ENCODE data around the gene RMDN2.
"Not testable (repeated sequence)": the region's sequence is repeated elsewhere in the genome, so short reads cannot be mapped to it uniquely, and the experiment has no call there.

The RMDN2 gene

DNA sequence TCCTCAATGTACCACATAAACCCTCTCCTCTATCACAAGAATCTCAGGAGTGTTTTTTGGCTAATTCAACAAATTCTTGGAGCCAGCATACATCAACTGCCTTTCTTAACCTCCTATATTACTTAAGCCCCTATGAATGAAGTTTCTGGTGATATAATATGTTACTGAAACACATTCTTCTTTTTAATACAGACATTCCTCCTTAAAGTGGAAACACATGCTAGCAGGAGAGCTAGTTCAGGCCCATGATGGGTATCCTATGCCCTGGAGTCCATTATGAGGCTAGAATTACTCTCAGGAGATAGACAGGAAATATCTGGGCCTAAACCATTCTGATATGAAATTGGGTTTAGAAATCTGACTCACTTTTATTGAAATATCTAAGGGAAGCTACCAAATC lies 26.6 kb upstream of the RMDN2 start:
- DNase-seq, result no peak

DNA sequence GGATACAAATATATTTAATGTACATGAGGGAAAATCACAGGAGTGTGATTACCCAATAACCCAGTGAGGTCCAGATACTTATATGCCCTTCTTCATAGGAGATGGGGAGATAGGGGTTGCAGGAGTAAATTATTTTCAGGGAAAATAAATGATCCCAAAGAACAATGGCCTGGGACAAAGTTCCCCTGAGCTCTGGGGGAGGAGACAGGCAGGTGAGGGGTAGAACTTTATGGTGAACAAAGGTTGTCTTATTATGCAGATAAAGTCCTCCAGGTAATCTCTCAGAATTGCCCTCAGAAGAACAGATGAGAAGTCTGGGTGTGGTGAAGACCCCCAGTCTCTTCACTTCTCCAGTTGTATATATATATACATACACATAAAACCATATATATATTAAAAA lies 22.1 kb upstream of the RMDN2 start:
- no peak for DNase-seq

GRCh38 chr2:37904425-37904824 lies 20.7 kb upstream of the RMDN2 start:
- DNase-seq, result no peak

DNA sequence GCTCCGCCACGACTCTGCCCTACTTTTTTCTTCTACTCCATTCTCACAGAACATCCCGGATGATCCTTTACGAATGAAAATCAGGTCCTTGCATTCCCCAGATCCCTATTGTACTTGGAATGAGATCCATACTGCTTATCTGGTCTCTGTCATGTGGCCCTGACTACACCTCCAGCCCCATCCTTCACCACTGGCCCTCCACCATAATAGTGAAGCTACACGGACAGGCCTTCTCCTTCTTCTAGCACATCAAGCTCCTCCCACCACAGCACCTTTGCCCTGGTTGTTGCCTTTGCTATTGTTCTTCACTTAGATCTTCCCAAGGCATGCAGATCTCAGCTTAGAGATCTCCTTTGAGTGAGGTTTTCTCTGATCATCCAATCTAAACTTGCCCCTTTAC lies 20.1 kb upstream of the RMDN2 start:
- no peak for DNase-seq

- DNase-seq, result no peak
Observed at GRCh38 chr2:37906131-37906530, 19.0 kb upstream of the RMDN2 start.

- DNase-seq, result no peak
Observed at GRCh38 chr2:37907501-37908225, 17.4 kb upstream of the RMDN2 start.

GRCh38 chr2:37911296-37911873 lies 13.7 kb upstream of the RMDN2 start:
- DNase-seq, result no peak

GRCh38 chr2:37912056-37912455 lies 13.0 kb upstream of the RMDN2 start:
- no peak for DNase-seq

DNA sequence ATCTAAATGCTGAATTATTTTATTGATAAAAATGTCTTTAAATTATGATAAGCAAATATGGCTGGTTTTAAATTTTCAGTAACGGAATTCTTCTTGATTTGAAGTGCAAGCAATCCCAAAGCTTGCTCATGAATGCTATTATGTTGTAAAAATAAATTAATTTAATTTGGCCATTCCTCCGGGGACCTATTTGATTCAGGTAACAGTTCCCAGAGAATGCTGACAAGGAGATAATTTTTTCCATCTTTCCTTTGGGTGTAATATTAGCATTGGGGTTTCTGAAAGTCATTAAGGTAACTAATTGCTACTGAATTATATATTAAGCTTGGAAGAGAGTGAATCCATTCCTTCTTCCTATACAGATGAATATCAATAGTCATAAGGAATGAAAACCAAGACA lies 12.5 kb upstream of the RMDN2 start:
- DNase-seq, result no peak

DNA sequence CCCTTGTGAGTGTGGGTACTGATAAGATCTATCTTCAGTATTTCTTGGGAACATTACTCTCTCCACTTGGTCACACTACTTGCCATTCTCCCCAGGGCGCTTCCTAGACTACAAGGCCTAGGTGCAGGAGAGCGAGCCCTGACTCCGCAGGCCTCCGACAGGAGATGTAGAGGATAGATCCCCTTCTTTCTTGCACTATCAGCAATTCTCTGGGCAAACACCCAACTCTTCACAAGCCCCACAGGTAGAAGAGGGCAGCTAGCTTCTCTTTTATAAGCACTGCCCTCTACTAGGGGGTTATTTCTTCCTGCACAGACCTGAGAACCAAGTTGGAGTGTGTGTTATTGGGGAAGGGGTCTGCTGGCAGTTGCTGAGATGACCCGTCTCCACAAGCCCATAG lies 10.7 kb upstream of the RMDN2 start:
- no peak for DNase-seq

- no peak for DNase-seq
Observed at GRCh38 chr2:37915773-37916172, 9.3 kb upstream of the RMDN2 start.

- DNase-seq, result no peak
Observed at GRCh38 chr2:37916512-37917082, 8.5 kb upstream of the RMDN2 start.

GRCh38 chr2:37917281-37918228 lies 7.5 kb upstream of the RMDN2 start:
- no peak for DNase-seq

- DNase-seq, result no peak
Observed at GRCh38 chr2:37918742-37919186, 6.3 kb upstream of the RMDN2 start.

DNA sequence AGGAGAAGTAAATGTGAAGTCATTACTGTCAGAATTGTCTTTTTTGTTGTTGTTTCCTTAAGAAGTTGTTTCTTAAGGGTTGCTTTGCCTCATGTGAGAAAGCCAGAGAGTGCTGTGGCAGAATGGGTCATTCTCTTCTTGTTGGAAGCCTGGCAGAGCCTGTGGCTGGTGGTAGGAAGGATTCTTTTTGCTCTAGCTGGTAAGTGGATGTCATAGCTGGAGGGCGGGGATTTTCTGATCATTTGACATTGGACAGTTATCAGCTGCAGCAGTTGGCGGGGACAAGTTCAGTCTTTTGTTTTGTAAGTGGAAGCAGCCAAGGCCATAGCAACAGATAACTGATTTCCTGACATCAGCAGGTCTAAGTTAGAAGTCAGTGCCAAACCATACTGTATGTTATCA lies 5.5 kb upstream of the RMDN2 start:
- DNase-seq, result no peak

DNA sequence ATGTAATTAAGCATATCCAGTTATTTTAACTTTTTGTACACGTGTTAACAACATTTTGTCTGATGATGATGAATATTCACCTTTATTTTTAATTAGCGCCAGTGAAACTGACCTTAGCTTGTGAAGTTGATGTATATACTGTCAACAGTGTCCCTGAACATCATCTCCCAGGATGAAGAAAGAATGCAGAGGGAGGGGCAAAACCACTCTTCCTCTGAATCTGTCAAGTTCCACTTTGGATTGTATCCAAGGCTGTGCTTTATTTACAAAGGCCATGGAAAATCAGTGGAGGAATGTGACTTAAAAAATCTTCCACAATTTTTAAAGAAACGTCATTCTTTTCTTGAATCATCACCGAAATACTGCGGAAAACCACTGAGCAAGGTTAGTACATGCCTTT lies 4.5 kb upstream of the RMDN2 start:
- DNase-seq, result no peak

DNA sequence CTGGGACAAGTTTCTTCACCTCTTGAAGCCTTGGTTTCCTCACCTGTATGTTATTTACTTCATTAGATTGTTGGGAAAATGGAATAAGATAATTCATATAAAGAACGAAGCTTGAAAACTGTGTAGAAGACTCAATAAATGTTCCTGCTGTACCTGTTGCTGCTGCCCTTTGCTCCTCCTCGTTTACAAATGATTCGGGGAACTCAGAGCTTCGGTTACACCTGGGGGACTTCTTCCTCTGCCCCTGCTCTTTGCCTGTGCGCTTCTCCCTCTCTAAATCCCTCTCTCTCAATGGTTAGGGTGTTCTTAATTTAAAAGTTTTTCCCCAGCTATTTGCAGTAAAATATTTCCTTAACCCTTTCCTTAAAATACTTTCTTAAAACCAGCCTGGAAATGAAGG lies 3.3 kb upstream of the RMDN2 start:
- no peak for DNase-seq

DNA sequence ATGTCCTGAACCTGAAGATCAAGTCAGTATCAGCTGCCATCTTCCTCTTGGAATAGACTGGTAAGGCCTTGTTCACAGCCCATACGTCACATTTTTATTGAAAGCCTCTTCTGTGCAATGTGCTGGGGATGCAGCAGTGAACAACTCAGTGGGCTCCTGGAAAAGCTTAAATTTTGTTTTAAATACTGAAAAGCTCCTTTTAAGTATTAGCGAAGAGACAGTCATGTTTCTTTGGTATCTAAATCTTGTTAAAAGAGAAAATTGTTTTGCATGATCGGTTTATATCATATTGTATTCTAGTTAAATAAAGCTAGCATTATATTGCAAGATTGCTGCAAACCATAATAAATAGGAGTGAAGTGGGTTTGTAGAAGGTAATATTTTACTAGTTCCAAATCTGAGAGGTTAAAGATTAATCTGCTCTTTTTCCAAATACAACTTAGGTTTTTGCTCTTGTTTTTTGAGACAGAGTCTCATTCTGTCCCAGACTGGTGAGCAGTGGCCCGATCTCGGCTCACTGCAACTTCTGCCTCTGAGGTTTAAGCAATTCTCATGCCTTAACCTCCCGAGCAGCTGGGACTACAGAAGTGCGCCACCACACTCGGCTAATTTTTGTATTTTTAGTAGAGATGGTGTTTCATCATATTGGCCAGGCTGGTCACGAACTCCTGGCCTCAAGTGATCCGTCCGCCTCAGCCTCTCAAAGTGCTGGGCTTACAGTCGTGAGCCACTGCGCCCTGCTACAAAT lies 1.6 kb upstream of the RMDN2 start:
- no peak for DNase-seq

- no peak for DNase-seq
Observed at GRCh38 chr2:37926635-37927034, 1.5 kb downstream of the RMDN2 start.

DNA sequence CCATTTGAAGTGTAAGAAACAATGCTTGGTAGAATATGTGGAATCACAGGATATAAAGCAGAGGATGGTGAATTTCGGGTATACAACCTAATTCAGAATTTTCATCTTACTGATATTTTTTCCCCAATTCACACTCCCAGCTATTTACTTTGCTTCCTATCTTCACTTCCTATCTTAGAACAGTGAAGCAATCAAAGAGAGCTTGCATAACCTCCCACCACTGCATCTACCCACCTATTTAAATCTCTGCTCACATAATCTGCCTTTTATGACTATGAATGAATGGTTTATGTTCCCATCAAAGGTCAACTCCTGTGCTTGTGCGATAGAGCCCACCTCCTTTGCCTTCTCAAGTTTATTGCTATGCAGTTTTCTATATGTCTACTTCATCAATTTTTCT lies 3.3 kb downstream of the RMDN2 start:
- DNase-seq, result no peak

GRCh38 chr2:37930392-37930791 lies 5.3 kb downstream of the RMDN2 start:
- DNase-seq, result not testable (repeated sequence)

GRCh38 chr2:37932873-37933272 lies 7.8 kb downstream of the RMDN2 start:
- not testable (repeated sequence) for DNase-seq
